Skeletal muscle tissue (tissue), 4 donors: ENCODE measurements around the gene TCF12. TPM values are rescaled to one million over a fixed set of nuclear protein-coding genes. Genes with fewer than 3 reads are reported as not detected.

Source experiments
- H3K27ac ChIP-seq: one replicate; pipeline ENCODE4 v1.7.0; 2013; ENCODE audit warnings: mild to moderate bottlenecking, low read depth, low read length, inconsistent platforms
- H3K27me3 ChIP-seq, 3 donors: one replicate each; pipeline ENCODE4 v1.7.0; 2013; ENCODE audit warnings: low read length in 3 of 3; ENCODE audit not compliant: control insufficient read depth in 3 of 3, insufficient read depth in 3 of 3
- H3K36me3 ChIP-seq, 3 donors: one replicate each; pipeline ENCODE4 v1.7.0; 2013; ENCODE audit warnings: low read length in 3 of 3; ENCODE audit not compliant: control insufficient read depth in 3 of 3, insufficient read depth in 3 of 3
- H3K4me1 ChIP-seq, 3 donors: one replicate each; pipeline ENCODE4 v1.7.0; 2013; ENCODE audit warnings: low read length in 3 of 3, mild to moderate bottlenecking in 3 of 3; ENCODE audit not compliant: control insufficient read depth in 3 of 3, insufficient read depth in 3 of 3
- H3K4me3 ChIP-seq, 3 donors: one replicate each; pipeline ENCODE4 v1.7.0; 2013; ENCODE audit warnings: low read length in 3 of 3
- H3K9ac ChIP-seq, 3 donors: one replicate each; pipeline ENCODE4 v1.7.0; 2013; ENCODE audit warnings: low read length in 3 of 3, mild to moderate bottlenecking in 3 of 3, moderate library complexity in 2 of 3, low read depth in 1 of 3
- H3K9me3 ChIP-seq, 3 donors: one replicate each; pipeline ENCODE4 v1.7.0; 2013; ENCODE audit warnings: low read length in 3 of 3; ENCODE audit not compliant: control insufficient read depth in 3 of 3
- total RNA-seq: library from RNA; depleted of rRNA; stranded (reverse); fragments of >200 nt; gene quantifications from one replicate; pipeline ENCODE4 v1.2.3, GENCODE V29; 2014
- donor health status: Osteomylitis.

The TCF12 gene
- total RNA-seq, 1 donor from 2014 or later = 136 TPM

DNA sequence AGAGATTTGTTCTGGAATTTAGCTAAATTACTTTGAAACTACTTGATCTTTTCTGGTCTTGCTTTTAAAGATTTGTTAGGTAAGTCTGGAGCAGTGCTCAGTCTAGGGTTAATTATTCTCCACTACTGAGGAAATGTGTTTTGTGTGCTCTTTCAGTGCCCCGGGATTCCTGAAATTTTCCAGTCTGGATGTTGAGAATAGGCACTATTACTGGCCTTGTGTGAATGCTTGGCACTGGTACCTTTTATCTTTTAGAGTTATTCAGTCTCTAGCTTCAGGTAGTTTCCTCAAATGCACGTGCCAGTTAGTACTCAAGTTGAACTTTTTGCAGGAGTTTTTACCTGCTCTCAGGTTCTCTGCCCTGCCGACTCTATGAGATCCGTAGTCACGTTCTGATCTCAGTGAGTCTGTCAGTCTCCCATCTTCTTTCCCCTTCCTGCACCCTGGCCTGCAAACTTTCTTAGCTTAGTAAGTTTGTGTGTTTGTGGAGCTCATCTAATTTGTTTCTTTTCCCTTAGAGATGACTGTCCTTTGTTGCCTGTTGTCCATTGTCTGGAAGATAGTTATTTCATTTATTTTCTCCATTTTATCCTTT lies 39.5 kb downstream of the TCF12 start:
- no peak overlapping the region for H3K27ac ChIP-seq

DNA sequence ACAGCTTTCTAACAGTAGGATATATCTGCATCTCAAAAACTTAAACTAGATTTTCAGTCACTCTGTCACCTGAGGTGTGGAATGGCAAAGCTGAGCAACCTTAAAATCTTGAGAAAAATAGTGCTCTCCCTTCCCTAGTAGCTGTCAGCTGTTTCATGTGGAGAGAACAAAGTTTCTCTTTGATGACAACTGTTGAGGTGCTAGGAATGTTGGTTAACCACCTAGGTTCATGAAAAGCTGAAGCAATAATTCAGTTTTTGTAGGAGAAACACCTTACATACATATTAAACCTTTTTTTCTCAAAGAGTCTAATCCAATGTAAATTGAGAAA lies 40.8 kb downstream of the TCF12 start:
- peaks cover 0 to 8% (median 4%) of the 10 kb centered on the region in 3 donors for H3K4me1 ChIP-seq
- no peak overlapping the region for H3K4me3 ChIP-seq
- H3K36me3 ChIP-seq = no peaks in the 10 kb centered on the region
- H3K27ac ChIP-seq = no peak overlapping the region
- no peaks in the 10 kb centered on the region for H3K27me3 ChIP-seq
- H3K9me3 ChIP-seq = peaks cover 0 to 3% (median 0%) of the 10 kb centered on the region in 3 donors
- H3K9ac ChIP-seq = no peak overlapping the region

More for the DNA sequence above, 39.5 kb downstream of the TCF12 start:
- H3K4me3 ChIP-seq = no peak overlapping the region
- no peak overlapping the region for H3K9ac ChIP-seq
- H3K36me3 ChIP-seq = no peaks in the 10 kb centered on the region
- peaks cover 0 to 3% (median 0%) of the 10 kb centered on the region in 3 donors for H3K9me3 ChIP-seq
- no peaks in the 10 kb centered on the region for H3K27me3 ChIP-seq
- H3K4me1 ChIP-seq = no peaks in the 10 kb centered on the region

- Histone ChIP-seq H3K9me3 (peaks cover 0 to 3% (median 0%) of the 10 kb centered on the region in 3 donors), H3K36me3 (no peaks in the 10 kb centered on the region), H3K27me3 (no peaks in the 10 kb centered on the region), H3K4me1 (peaks cover 0 to 8% (median 4%) of the 10 kb centered on the region in 3 donors), H3K27ac (no peak overlapping the region), H3K9ac (no peak overlapping the region), H3K4me3 (no peak overlapping the region)
Measured at GRCh38 chr15:56960116-56960515, 41.7 kb downstream of the TCF12 start.

- Histone ChIP-seq H3K9ac (no peak overlapping the region), H3K27ac (no peak overlapping the region), H3K36me3 (no peaks in the 10 kb centered on the region), H3K4me1 (peaks cover 0 to 8% (median 4%) of the 10 kb centered on the region in 3 donors), H3K9me3 (no peaks in the 10 kb centered on the region), H3K27me3 (no peaks in the 10 kb centered on the region), H3K4me3 (no peak overlapping the region)
Measured at GRCh38 chr15:56963126-56963525, 44.7 kb downstream of the TCF12 start.

- Histone ChIP-seq H3K27me3 (no peaks in the 10 kb centered on the region), H3K36me3 (no peaks in the 10 kb centered on the region), H3K27ac (no peak overlapping the region), H3K4me3 (no peak overlapping the region), H3K9me3 (no peaks in the 10 kb centered on the region), H3K9ac (no peak overlapping the region), H3K4me1 (peaks cover 0 to 8% (median 4%) of the 10 kb centered on the region in 3 donors)
Measured at GRCh38 chr15:56963710-56964109, 45.3 kb downstream of the TCF12 start.

- H3K9me3 ChIP-seq = no peaks in the 10 kb centered on the region
- no peaks in the 10 kb centered on the region for H3K27me3 ChIP-seq
- H3K9ac ChIP-seq = no peak overlapping the region
- peaks cover 0 to 8% (median 4%) of the 10 kb centered on the region in 3 donors for H3K4me1 ChIP-seq
- H3K4me3 ChIP-seq = no peak overlapping the region
- H3K27ac ChIP-seq = no peak overlapping the region
- no peaks in the 10 kb centered on the region for H3K36me3 ChIP-seq
Measured at GRCh38 chr15:56964182-56964581, 45.7 kb downstream of the TCF12 start.

DNA sequence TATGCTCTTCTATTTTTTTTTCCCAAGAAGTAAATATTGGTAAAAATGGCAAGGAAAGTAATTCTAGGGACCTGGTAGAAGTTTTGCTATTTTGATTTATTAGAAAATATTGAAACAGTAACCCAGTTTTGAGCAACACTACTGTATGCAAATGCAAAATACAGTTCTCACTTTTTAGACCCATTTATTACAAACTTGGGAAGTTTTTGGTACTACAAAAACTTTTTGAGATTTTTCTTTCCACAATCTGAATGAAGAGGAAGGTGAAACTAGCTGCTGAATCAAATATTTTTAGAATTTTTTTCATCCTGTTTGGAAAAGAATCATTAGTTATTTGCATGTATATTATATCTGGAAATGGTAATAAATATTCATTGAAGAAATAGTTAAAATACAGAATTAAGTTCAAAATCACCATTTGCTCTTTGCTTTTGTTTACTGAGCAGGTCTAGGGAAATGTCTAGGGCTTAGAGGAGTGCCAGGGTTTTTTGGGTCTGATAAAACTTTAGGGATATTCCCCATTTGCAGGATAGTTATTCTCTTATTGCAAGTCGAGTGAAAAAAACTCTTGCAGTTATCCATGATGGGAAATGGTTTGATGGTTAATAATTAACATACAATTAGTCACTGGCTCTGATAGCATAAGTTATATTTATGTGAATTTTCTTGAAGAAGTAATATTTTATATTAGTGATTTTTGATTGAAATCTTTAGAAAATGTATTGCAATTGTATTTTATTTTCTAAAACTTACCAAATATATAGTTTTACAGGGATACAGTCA lies 47.0 kb downstream of the TCF12 start:
- Histone ChIP-seq H3K4me1 (peaks cover 0 to 8% (median 4%) of the 10 kb centered on the region in 3 donors), H3K9ac (no peak overlapping the region), H3K27ac (no peak overlapping the region), H3K27me3 (no peaks in the 10 kb centered on the region), H3K36me3 (no peaks in the 10 kb centered on the region), H3K9me3 (no peaks in the 10 kb centered on the region), H3K4me3 (no peak overlapping the region)

DNA sequence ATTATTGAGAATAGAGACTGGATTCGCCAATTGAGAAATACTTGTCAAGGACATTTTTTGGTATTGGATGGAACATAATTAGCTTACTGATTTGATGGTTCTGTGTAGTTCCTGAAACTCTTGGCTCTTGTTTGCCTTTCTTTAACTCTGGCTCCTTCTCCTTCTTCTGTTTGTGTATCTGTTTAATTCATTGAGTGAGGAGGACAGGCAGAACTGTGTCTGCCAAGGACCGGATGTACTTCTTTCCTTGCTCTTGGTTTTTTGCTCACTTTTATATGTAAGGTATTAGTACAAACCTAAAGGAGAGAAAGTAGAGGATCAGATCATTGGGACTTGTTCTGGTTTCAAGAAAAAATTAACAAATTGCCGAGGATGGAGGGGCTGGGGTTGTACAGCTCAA lies 48.9 kb downstream of the TCF12 start:
- Histone ChIP-seq H3K4me1 (peaks cover 0 to 8% (median 4%) of the 10 kb centered on the region in 3 donors), H3K9me3 (no peaks in the 10 kb centered on the region), H3K9ac (no peak overlapping the region), H3K4me3 (no peak overlapping the region), H3K36me3 (no peaks in the 10 kb centered on the region), H3K27ac (no peak overlapping the region), H3K27me3 (no peaks in the 10 kb centered on the region)

- Histone ChIP-seq H3K27me3 (no peaks in the 10 kb centered on the region), H3K4me3 (no peak overlapping the region), H3K9me3 (no peaks in the 10 kb centered on the region), H3K27ac (no peak overlapping the region), H3K4me1 (peaks cover 0 to 7% (median 4%) of the 10 kb centered on the region in 3 donors), H3K9ac (no peak overlapping the region), H3K36me3 (no peaks in the 10 kb centered on the region)
Measured at GRCh38 chr15:56968256-56968655, 49.8 kb downstream of the TCF12 start.

DNA sequence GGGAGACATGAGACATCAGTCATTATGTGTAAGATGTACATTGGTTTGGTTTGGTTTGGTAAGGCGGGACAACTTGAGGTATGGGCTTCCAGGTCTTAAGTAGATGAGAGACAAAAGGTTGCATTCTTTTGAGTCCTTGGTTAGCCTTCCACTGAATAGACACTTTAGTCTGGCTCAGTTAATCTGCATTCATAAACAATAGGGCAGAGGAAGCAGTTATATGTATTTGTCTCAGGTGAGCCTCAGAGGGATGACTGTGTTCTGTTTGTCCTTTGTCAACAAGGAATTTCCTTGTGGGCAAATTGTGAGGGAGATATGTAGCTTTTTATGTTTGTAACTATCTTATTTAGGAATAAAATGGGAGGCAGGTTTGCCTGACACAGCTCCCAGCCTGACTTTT lies 50.4 kb downstream of the TCF12 start:
- Histone ChIP-seq H3K27me3 (no peaks in the 10 kb centered on the region), H3K9ac (no peak overlapping the region)

More for the DNA sequence above, 50.4 kb downstream of the TCF12 start:
- Histone ChIP-seq H3K4me1 (peaks cover 0 to 1% (median under 1%) of the 10 kb centered on the region in 3 donors), H3K36me3 (no peaks in the 10 kb centered on the region), H3K9me3 (no peaks in the 10 kb centered on the region), H3K27ac (no peak overlapping the region), H3K4me3 (no peak overlapping the region)
